CD14-positive monocyte (primary cell): ENCODE data around the gene SOX5. TPM values are rescaled to one million over a fixed set of nuclear protein-coding genes. Genes with fewer than 3 reads are reported as not detected.

Experiments
- DNase-seq, 3 donors: peaks; one replicate each; pipeline ENCODE4 v3.0.0-alpha.2; 2011 to 2022
- H2AFZ ChIP-seq: 2 replicates; pipeline ENCODE4 v1.6.0; 2012; ENCODE audit warnings: mild to moderate bottlenecking, low read depth, low read length, inconsistent platforms; ENCODE audit not compliant: insufficient read depth, poor library complexity, severe bottlenecking
- H3K27ac ChIP-seq, 2 donors: 1 replicate in 1 of 2; 2 replicates in 1 of 2; pipeline ENCODE4 v1.5.1; 2012 to 2013; ENCODE audit warnings: low read length in 2 of 2, control low read depth in 1 of 2, inconsistent platforms in 1 of 2, low read depth in 1 of 2, mild to moderate bottlenecking in 1 of 2
- H3K27me3 ChIP-seq, 2 donors: one replicate each; pipeline versions ENCODE4 v1.6.0 to v1.6.1; 2011 to 2013; ENCODE audit warnings: low read length in 2 of 2; ENCODE audit not compliant: control insufficient read depth in 2 of 2, insufficient read depth in 2 of 2
- H3K36me3 ChIP-seq, 2 donors: replicated peaks in 1 of 2; 1 replicate in 1 of 2; 2 replicates in 1 of 2; pipeline versions ENCODE4 v1.5.1 to v1.6.1; 2012 to 2013; ENCODE audit warnings: low read length in 2 of 2, control low read depth in 1 of 2, inconsistent platforms in 1 of 2, mild to moderate bottlenecking in 1 of 2; ENCODE audit not compliant: insufficient read depth in 2 of 2, control insufficient read depth in 1 of 2
- H3K4me1 ChIP-seq, 2 donors: 1 replicate in 1 of 2; 2 replicates in 1 of 2; pipeline versions ENCODE4 v1.5.1 to v1.6.1; 2012 to 2013; ENCODE audit warnings: low read length in 2 of 2, control low read depth in 1 of 2, inconsistent platforms in 1 of 2, mild to moderate bottlenecking in 1 of 2, moderate library complexity in 1 of 2; ENCODE audit not compliant: insufficient read depth in 2 of 2, control insufficient read depth in 1 of 2
- H3K4me2 ChIP-seq: replicated peaks from 2 replicates; pipeline ENCODE3; 2012; ENCODE audit warnings: low read length, moderate library complexity, mild to moderate bottlenecking; ENCODE audit not compliant: poor library complexity, severe bottlenecking; ENCODE audit errors: extremely low read depth
- H3K4me3 ChIP-seq, 3 experiments: fragments of 200-600 bp in 1 of 3; sonication (generic) in 1 of 3; replicated peaks in 1 of 3; 1 replicate in 2 of 3; 2 replicates in 1 of 3; pipeline ENCODE4 v1.5.1; 2011 to 2013; ENCODE audit warnings: low read length in 3 of 3, mild to moderate bottlenecking in 3 of 3, control low read depth in 2 of 3, low read depth in 2 of 3, inconsistent platforms in 1 of 3, moderate library complexity in 1 of 3
- H3K79me2 ChIP-seq: 2 replicates; pipeline ENCODE4 v1.6.0; 2012; ENCODE audit warnings: mild to moderate bottlenecking, control low read depth, inconsistent platforms, low read length, moderate library complexity; ENCODE audit not compliant: insufficient read depth
- H3K9ac ChIP-seq: 2 replicates; pipeline ENCODE4 v1.6.0; 2017; ENCODE audit warnings: low read length, mild to moderate bottlenecking; ENCODE audit not compliant: insufficient read depth, poor library complexity, severe bottlenecking
- H3K9me3 ChIP-seq, 2 donors: replicated peaks in 1 of 2; 1 replicate in 1 of 2; 2 replicates in 1 of 2; pipeline versions ENCODE4 v1.5.1 to v1.6.1; 2012 to 2013; ENCODE audit warnings: low read length in 2 of 2, control low read depth in 1 of 2; ENCODE audit not compliant: control insufficient read depth in 1 of 2, insufficient read depth in 1 of 2
- H4K20me1 ChIP-seq: 2 replicates; pipeline ENCODE4 v1.6.0; 2012; ENCODE audit warnings: mild to moderate bottlenecking, low read length, control low read depth, moderate library complexity; ENCODE audit not compliant: insufficient read depth
- H3K27ac Mint-ChIP-seq, 7 donors: one replicate each; pipeline ENCODE4 v1.8.0; 2020; ENCODE audit warnings: mild to moderate bottlenecking in 7 of 7, mixed read lengths in 7 of 7, moderate library complexity in 6 of 7, inconsistent platforms in 2 of 7
- H3K27me3 Mint-ChIP-seq, 3 donors: one replicate each; pipeline ENCODE4 v1.8.0; 2021 to 2022; ENCODE audit warnings: low read depth in 3 of 3, mild to moderate bottlenecking in 3 of 3, mixed read lengths in 3 of 3, moderate library complexity in 3 of 3, inconsistent platforms in 1 of 3
- H3K36me3 Mint-ChIP-seq, 2 donors: one replicate each; pipeline ENCODE4 v1.8.0; 2020; ENCODE audit warnings: mixed read lengths in 2 of 2, inconsistent platforms in 1 of 2, mild to moderate bottlenecking in 1 of 2
- H3K4me1 Mint-ChIP-seq: one replicate; pipeline ENCODE4 v1.8.0; 2020; ENCODE audit warnings: mild to moderate bottlenecking, mixed read lengths
- H3K4me3 Mint-ChIP-seq, 2 donors: one replicate each; pipeline ENCODE4 v1.8.0; 2020; ENCODE audit warnings: mild to moderate bottlenecking in 2 of 2, mixed read lengths in 2 of 2, moderate library complexity in 1 of 2
- H3K9me3 Mint-ChIP-seq, 7 donors: one replicate each; pipeline ENCODE4 v1.8.0; 2020 to 2022; ENCODE audit warnings: mixed read lengths in 7 of 7, mild to moderate bottlenecking in 6 of 7, moderate library complexity in 6 of 7, inconsistent platforms in 2 of 7
- WGBS: methylation state at CpG from one replicate; pipeline ENCODE4 v1.1.5; 2013; ENCODE audit warnings: missing lambda C conversion rate; ENCODE audit not compliant: insufficient coverage; 5-methylcytosine and 5-hydroxymethylcytosine counted together
- intact Hi-C, 2 donors: fragments of 100-400 bp; cut with micrococcal nuclease; formaldehyde crosslinking; loops; one replicate each; pipeline versions ENCODE4 v1.15.0 to v1.15.1; 2023
- polyA plus RNA-seq, 3 donors: library from polyadenylated mRNA; depleted of rRNA in 1 of 3; unstranded in 2 of 3; stranded (reverse) in 1 of 3; fragments of 300-500 nt in 2 of 3; fragments of >200 nt in 1 of 3; fragmentation: Illumina TruSeq in 2 of 3; gene quantifications; 1 replicate in 2 of 3; 2 replicates in 1 of 3; pipeline ENCODE4 v1.2.3, GENCODE V29; 2012 to 2021
- TF ChIP-seq, protein P1 (sequence below): fragments of 200-600 bp; IDR thresholded peaks from one replicate; pipeline ENCODE4 v1.8.0; 2022; ENCODE audit warnings: antibody characterized with exemption, mild to moderate bottlenecking

SOX5 gene
- polyA plus RNA-seq, 3 donors, result not detected

DNA sequence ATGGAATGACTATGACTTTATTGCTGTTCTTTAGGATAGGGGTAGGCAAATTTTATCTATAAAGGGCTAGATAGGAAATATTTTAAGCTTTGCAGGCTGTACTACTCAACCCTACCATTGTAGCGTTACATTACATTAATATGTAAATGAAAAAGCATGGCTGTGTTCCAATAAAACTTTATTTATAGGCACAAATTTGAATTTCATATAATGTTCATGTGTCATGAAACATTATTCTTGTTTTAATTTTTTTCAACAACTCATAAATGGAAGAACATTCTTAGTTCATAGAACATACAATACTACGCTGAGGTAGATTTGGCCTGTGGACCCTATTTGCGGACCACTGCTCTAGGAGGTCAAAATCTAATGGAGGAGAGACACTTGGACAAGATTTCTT lies 133.7 kb downstream of the SOX5 start:
- peaks cover 0 to 4% (median under 1%) of the 10 kb centered on the region in 7 donors for H3K9me3 Mint-ChIP-seq
- no CpG with 5 or more reads among the region's 3 CpGs for WGBS

DNA sequence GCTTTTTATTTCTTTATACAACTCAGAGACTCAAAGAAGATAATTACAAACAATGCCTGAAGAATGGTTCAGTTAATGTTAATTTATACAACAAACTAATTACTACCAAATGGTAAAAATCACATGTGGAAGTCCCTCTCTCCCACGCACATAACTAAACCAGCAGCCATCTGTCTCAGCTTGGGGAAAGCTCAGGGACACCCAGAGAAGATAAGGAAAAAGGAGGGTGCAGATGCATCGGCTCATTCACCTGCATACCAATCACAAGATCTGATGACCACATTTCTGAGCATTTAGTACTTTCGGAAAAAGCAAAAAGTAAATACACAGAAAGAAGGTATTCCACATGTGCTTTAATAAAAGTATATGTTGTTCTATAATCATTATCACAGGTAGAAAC lies 136.3 kb downstream of the SOX5 start:
- intact Hi-C loops, result no loop called here
- Mint-ChIP-seq H3K27me3 (no peaks in the 10 kb centered on the region), H3K9me3 (peaks cover 0 to 4% (median 0%) of the 10 kb centered on the region in 7 donors), H3K27ac (no peak overlapping the region), H3K4me1 (no peaks in the 10 kb centered on the region), H3K36me3 (no peaks in the 10 kb centered on the region), H3K4me3 (no peak overlapping the region)
- WGBS, result no CpG with 5 or more reads among the region's 3 CpGs
- DNase-seq, result no peak
- Histone ChIP-seq H3K79me2 (no peaks in the 10 kb centered on the region), H3K9ac (no peak overlapping the region), H3K4me1 (no peaks in the 10 kb centered on the region), H3K4me2 (no peak overlapping the region), H4K20me1 (no peaks in the 10 kb centered on the region), H3K9me3 (no peaks in the 10 kb centered on the region), H3K4me3 (no peak overlapping the region), H2AFZ (no peak overlapping the region), H3K36me3 (no peaks in the 10 kb centered on the region), H3K27ac (no peak overlapping the region), H3K27me3 (no peaks in the 10 kb centered on the region)
- TF ChIP-seq, protein P1, sequence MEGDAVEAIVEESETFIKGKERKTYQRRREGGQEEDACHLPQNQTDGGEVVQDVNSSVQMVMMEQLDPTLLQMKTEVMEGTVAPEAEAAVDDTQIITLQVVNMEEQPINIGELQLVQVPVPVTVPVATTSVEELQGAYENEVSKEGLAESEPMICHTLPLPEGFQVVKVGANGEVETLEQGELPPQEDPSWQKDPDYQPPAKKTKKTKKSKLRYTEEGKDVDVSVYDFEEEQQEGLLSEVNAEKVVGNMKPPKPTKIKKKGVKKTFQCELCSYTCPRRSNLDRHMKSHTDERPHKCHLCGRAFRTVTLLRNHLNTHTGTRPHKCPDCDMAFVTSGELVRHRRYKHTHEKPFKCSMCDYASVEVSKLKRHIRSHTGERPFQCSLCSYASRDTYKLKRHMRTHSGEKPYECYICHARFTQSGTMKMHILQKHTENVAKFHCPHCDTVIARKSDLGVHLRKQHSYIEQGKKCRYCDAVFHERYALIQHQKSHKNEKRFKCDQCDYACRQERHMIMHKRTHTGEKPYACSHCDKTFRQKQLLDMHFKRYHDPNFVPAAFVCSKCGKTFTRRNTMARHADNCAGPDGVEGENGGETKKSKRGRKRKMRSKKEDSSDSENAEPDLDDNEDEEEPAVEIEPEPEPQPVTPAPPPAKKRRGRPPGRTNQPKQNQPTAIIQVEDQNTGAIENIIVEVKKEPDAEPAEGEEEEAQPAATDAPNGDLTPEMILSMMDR, result no peak

More for the DNA sequence above, 133.7 kb downstream of the SOX5 start:
- Mint-ChIP-seq H3K27ac (no peak overlapping the region), H3K4me3 (no peak overlapping the region), H3K4me1 (no peaks in the 10 kb centered on the region), H3K36me3 (no peaks in the 10 kb centered on the region), H3K27me3 (no peaks in the 10 kb centered on the region)
- Histone ChIP-seq H3K9me3 (no peaks in the 10 kb centered on the region), H3K27ac (no peak overlapping the region), H4K20me1 (no peaks in the 10 kb centered on the region), H3K36me3 (no peaks in the 10 kb centered on the region), H3K4me3 (no peak overlapping the region), H3K27me3 (no peaks in the 10 kb centered on the region), H2AFZ (no peak overlapping the region), H3K4me1 (no peaks in the 10 kb centered on the region), H3K9ac (no peak overlapping the region), H3K79me2 (no peaks in the 10 kb centered on the region), H3K4me2 (no peak overlapping the region)
- TF ChIP-seq, protein P1, result no peak
- intact Hi-C loops, result no loop called here
- no peak for DNase-seq
